Type B pancreatic cell (in vitro differentiated cells): ENCODE data around the gene CREB5. TPM values are rescaled to one million over a fixed set of nuclear protein-coding genes. Genes with fewer than 3 reads are reported as not detected.

Experiments
- DNase-seq: peaks from one replicate; pipeline ENCODE4 v3.0.0; 2021; ENCODE audit warnings: mixed read lengths; ENCODE audit not compliant: unreplicated experiment; ENCODE audit errors: extremely low spot score
- H3K27ac Mint-ChIP-seq: 2 replicates; pipeline ENCODE4 v1.8.0; 2021; ENCODE audit warnings: mild to moderate bottlenecking, mixed read lengths
- H3K27me3 Mint-ChIP-seq: 2 replicates; pipeline ENCODE4 v1.8.0; 2021; ENCODE audit warnings: mixed read lengths
- H3K36me3 Mint-ChIP-seq: 2 replicates; pipeline ENCODE4 v1.8.0; 2021; ENCODE audit warnings: mixed read lengths
- H3K4me1 Mint-ChIP-seq: one replicate; pipeline ENCODE4 v1.8.0; 2021; ENCODE audit warnings: mixed read lengths; ENCODE audit not compliant: unreplicated experiment
- H3K4me3 Mint-ChIP-seq: 2 replicates; pipeline ENCODE4 v1.8.0; 2021; ENCODE audit warnings: mild to moderate bottlenecking, mixed read lengths
- H3K9me3 Mint-ChIP-seq: 2 replicates; pipeline ENCODE4 v1.8.0; 2021; ENCODE audit warnings: mixed read lengths
- CTCF ChIP-seq: fragments of 200-600 bp; sonication (generic); conservative IDR thresholded peaks from 2 replicates; pipeline ENCODE4 v1.5.0; 2021; ENCODE audit warnings: antibody characterized with exemption, mild to moderate bottlenecking
- total RNA-seq: library from RNA; stranded (reverse); gene quantifications from 2 replicates; pipeline ENCODE4 v1.2.1, GENCODE V29; 2021; ENCODE audit warnings: low replicate concordance

Gene CREB5
- total RNA-seq, 1 donor from 2014 or later: 31.0 TPM

GRCh38 chr7:28672397-28672797 lies 260.1 kb downstream of the CREB5 start:
- Mint-ChIP-seq H3K36me3 (peaks cover 4% of the 10 kb centered on the region), H3K27ac (no peak overlapping the region), H3K9me3 (peaks cover 5% of the 10 kb centered on the region), H3K4me3 (no peak overlapping the region), H3K27me3 (peaks cover 5% of the 10 kb centered on the region), H3K4me1 (peaks cover 33% of the 10 kb centered on the region)
- no peak for DNase-seq
- no peak for TF ChIP-seq CTCF

DNA sequence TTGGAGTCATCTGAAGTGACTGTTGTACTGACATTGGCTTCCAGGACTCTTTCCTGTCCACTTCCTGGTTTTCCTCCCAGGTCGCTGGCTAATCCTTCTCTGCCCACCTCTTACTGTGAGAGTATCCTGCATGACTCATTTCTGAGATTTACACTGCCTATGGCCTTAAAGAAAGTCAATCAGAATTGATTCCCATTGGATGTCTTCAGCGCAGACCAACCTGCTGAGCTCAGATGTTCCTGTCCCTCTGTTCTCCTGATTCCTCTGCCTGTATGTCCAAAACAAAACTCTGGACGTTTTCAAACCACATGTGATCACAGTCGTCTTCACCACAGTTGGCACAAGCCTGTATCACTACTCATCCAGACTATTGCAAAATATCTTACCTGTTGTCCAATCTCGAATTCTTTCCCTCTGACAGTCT lies 262.1 kb downstream of the CREB5 start:
- H3K36me3 Mint-ChIP-seq: peaks cover 4% of the 10 kb centered on the region
- no peak overlapping the region for H3K4me3 Mint-ChIP-seq
- peaks cover 5% of the 10 kb centered on the region for H3K27me3 Mint-ChIP-seq
- H3K27ac Mint-ChIP-seq: no peak overlapping the region
- no peak for TF ChIP-seq CTCF
- no peak for DNase-seq
- H3K4me1 Mint-ChIP-seq: peaks cover 37% of the 10 kb centered on the region
- peaks cover 5% of the 10 kb centered on the region for H3K9me3 Mint-ChIP-seq

DNA sequence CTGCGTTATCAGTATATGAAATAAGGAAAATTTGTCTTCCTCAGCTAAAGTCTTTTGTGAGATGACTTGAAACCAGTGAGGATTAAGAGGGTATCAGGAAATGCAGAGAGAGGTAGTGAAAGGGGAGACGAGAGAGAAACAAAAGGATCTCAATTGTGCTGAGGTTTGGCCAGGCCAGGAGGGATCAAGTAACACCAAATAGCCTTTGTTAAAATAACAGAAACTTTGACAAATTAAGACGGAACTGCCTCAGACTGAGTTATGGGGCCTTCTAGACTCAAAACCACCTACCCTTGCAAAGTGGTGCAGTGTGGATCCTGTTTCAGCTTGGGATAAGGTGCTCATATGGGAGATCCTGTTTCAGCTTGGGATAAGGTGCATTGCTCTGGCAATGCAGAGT lies 263.1 kb downstream of the CREB5 start:
- Mint-ChIP-seq H3K9me3 (peaks cover 5% of the 10 kb centered on the region), H3K4me3 (no peak overlapping the region), H3K36me3 (peaks cover 4% of the 10 kb centered on the region), H3K27me3 (peaks cover 5% of the 10 kb centered on the region), H3K4me1 (peaks cover 37% of the 10 kb centered on the region), H3K27ac (no peak overlapping the region)
- no peak for DNase-seq
- TF ChIP-seq CTCF: no peak

- peaks cover 7% of the 10 kb centered on the region for H3K27me3 Mint-ChIP-seq
- H3K9me3 Mint-ChIP-seq: peaks cover 5% of the 10 kb centered on the region
- TF ChIP-seq CTCF: no peak
- H3K4me1 Mint-ChIP-seq: peaks cover 43% of the 10 kb centered on the region
- no peak overlapping the region for H3K27ac Mint-ChIP-seq
- DNase-seq: no peak
- H3K36me3 Mint-ChIP-seq: peaks cover 4% of the 10 kb centered on the region
- no peak overlapping the region for H3K4me3 Mint-ChIP-seq
Observed at GRCh38 chr7:28677668-28678067, 265.4 kb downstream of the CREB5 start.

DNA sequence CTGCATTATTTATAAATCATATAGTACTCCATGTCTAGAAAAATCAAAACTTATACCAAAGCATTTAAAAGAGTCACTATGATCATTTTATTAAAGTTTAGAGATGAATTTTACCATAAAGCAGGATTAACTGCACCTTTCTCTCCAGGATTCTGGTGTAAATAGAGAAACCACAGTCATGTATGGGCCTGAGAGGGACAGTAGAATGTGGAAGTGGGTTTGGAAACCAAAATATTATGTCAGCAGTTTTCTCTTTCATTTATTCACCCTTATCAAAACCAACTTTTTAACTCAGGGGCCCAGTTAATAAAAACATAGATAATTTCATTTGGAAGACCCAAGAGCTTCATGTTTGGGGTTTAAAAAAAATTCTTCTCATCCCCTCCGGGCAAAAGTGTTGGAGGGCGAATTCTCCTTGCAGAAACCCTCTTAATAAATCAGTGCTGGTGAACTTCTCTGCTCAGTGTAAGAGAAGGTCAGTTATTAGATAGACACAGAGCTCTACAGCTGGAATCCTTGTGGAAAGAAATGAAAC lies 266.2 kb downstream of the CREB5 start:
- Mint-ChIP-seq H3K27ac (no peak overlapping the region), H3K9me3 (peaks cover 5% of the 10 kb centered on the region), H3K36me3 (peaks cover 4% of the 10 kb centered on the region), H3K27me3 (peaks cover 13% of the 10 kb centered on the region), H3K4me1 (peaks cover 48% of the 10 kb centered on the region), H3K4me3 (no peak overlapping the region)
- DNase-seq: no peak
- no peak for TF ChIP-seq CTCF
